Fibroblast of skin of abdomen (primary cell): ENCODE measurements around the gene SOX2.
"Not testable (repeated sequence)": the region's sequence is repeated elsewhere in the genome, so short reads cannot be mapped to it uniquely, and the experiment has no call there.

ENCODE experiments used
- DNase-seq: peaks from one replicate; pipeline ENCODE4 v3.0.0-alpha.2; 2013

Gene SOX2

GRCh38 chr3:181757694-181758306 is 46.1 kb downstream of the SOX2 start:
- no peak for DNase-seq

GRCh38 chr3:181761906-181762305 is 50.2 kb downstream of the SOX2 start:
- DNase-seq: no peak

GRCh38 chr3:181764033-181764432 is 52.3 kb downstream of the SOX2 start:
- not testable (repeated sequence) for DNase-seq
